ENCODE data around the gene SFMBT2.

SFMBT2 gene

DNA sequence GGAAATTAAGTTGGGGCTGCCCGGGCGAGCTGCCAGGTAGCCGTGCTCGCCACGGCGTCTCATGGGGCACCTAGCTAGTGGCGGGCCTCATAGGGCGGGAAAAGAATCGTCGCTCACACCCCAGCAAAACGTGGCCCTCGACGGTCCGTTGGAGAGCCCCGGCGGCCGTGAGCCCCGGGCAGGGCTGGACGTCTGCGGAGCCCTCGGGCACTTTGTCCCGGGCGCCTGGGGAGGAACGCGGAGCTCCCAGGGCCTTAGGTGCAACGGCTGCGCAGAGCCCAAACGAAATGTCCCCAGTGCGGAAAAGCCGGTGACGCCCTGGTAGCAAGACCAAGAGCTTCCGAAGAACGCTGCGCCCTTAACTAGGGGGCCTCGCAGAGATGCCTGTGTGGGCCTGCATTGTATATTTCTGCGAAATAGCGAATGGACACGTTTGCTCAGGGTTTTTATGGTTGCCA is 866 bp upstream of the SFMBT2 start:
- DNase-seq (ENCODE audit: low read depth, low spot score): no peak
- no peak overlapping the region for H3K4me3 ChIP-seq (ENCODE audit: low read depth, low read length)
- CTCF ChIA-PET: interaction anchor here (1.0 to 1.8 kb wide), 7 partner anchors 484 to 966 kb away, joined by 3 to 7 read pairs (median 3); no protein-coding TSS in a partner anchor
- POLR2A ChIA-PET: no interaction called here
- TF ChIP-seq, protein P1, sequence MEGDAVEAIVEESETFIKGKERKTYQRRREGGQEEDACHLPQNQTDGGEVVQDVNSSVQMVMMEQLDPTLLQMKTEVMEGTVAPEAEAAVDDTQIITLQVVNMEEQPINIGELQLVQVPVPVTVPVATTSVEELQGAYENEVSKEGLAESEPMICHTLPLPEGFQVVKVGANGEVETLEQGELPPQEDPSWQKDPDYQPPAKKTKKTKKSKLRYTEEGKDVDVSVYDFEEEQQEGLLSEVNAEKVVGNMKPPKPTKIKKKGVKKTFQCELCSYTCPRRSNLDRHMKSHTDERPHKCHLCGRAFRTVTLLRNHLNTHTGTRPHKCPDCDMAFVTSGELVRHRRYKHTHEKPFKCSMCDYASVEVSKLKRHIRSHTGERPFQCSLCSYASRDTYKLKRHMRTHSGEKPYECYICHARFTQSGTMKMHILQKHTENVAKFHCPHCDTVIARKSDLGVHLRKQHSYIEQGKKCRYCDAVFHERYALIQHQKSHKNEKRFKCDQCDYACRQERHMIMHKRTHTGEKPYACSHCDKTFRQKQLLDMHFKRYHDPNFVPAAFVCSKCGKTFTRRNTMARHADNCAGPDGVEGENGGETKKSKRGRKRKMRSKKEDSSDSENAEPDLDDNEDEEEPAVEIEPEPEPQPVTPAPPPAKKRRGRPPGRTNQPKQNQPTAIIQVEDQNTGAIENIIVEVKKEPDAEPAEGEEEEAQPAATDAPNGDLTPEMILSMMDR (IDR thresholded peaks at IDR 0.05; ENCODE audit: insufficient read depth, low read length, missing control alignments): no peak

DNA sequence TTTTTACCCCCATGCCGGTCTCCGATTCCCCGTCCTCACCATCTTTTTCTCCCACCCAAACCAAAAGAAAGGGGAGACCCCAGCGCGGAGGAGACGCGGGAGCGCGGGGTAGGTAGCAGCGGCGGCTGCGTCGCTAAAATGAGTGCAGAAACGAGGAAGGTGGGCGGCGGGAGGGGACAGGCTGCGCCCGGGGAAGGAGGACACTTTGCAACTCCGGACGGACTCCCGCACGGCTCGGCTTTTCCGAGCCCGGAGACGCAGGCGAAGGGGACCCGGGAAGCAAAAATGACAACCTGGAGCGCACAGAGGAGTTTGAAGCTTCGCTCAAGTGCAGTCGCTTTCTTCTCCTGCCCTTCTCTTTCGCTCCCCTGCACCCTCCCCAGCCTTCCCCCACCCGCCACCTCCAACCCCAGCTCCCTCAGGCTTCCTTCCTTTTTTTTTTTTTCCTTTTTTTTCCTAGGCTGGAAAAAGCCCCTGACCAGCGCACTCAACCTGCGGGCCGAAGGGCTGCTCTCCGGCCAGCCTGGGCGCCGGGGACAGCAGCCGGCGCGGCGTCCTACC is 453 bp downstream of the SFMBT2 start:
- POLR2A ChIA-PET: interaction anchor here (0.6 kb wide), 2 partner anchors 11 to 569 kb away, joined by 3 read pairs; no protein-coding TSS in a partner anchor
- no peak for DNase-seq (ENCODE audit: low read depth, low spot score)

DNA sequence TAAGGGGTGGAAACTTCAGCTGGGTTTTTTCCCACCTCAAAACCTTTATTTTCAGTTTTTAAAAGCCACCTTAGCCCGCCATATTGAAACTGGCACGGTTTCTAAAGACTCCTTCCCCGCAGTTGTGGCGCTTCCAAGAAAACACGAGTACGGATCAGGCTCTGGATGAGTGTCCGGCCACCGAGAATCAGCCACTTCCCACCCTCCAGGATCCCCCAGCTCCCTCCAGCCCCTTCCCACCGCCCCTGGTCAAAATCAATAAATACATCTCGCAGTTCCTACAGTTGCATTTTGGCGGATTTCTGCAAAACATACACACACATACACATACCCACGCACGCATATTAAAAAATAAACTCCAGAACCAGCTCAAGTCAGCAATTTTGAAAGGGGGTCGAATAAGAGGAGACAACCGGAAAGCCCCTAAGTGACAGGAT is 1.1 kb downstream of the SFMBT2 start:
- CTCF ChIA-PET: interaction anchor here (1.0 to 1.2 kb wide), 2 partner anchors 492 to 738 kb away, joined by 3 read pairs; no protein-coding TSS in a partner anchor
- POLR2A ChIA-PET: no interaction called here

More for the DNA sequence above, 453 bp downstream of the SFMBT2 start:
- peak overlapping the region; percentile 59 for H3K4me3 ChIP-seq (ENCODE audit: low read depth, low read length)
- CTCF ChIA-PET: interaction anchor here (0.6 to 1.8 kb wide), 4 partner anchors 733 to 964 kb away, joined by 3 to 7 read pairs (median 4); no protein-coding TSS in a partner anchor
- TF ChIP-seq, protein P1 (IDR thresholded peaks at IDR 0.05; ENCODE audit: insufficient read depth, low read length, missing control alignments): no peak

DNA sequence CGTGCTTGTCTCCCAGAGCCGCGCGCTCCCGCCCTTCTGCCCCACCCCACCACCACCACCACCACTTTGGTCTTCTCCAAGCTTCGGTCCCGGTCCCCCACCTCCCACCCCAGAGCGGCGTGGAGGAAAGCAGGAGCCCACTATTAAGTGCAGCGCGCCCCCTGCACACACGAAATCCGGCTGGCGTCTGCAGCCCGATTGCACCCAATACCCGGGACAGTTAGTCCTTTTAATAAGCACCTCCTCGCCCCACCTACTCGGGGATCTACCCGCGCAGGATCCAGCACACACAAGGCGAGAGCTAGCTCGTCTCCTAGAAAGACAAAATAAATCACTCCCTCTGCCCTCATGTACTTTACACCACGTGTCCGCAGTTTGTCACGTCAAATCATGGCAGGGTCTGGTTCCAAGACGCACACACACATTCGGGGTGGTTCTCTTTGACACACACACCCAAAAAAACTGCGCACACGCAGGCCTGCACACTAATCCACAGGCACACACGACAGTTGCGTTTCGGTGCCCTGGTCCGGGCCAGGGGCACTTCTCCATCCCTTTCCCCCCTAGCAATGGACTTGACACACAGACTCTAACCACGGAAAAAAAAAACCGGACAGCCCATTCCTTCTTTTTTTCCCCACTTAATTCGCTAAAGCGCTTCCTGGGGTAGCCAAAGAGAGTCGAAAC is 1.6 kb downstream of the SFMBT2 start:
- POLR2A ChIA-PET: no interaction called here
- TF ChIP-seq, protein P1 (IDR thresholded peaks at IDR 0.05; ENCODE audit: insufficient read depth, low read length, missing control alignments): no peak
- CTCF ChIA-PET: interaction anchor here (1.0 to 2.0 kb wide), 3 partner anchors 490 to 738 kb away, joined by 3 to 6 read pairs (median 3); no protein-coding TSS in a partner anchor
- DNase-seq (ENCODE audit: low read depth, low spot score): no peak
- peak overlapping the region; percentile 25 for H3K4me3 ChIP-seq (ENCODE audit: low read depth, low read length)

More for the DNA sequence above, 1.1 kb downstream of the SFMBT2 start:
- TF ChIP-seq, protein P1 (IDR thresholded peaks at IDR 0.05; ENCODE audit: insufficient read depth, low read length, missing control alignments): no peak
- no peak for DNase-seq (ENCODE audit: low read depth, low spot score)
- H3K4me3 ChIP-seq (ENCODE audit: low read depth, low read length): peak overlapping the region; percentile 59

DNA sequence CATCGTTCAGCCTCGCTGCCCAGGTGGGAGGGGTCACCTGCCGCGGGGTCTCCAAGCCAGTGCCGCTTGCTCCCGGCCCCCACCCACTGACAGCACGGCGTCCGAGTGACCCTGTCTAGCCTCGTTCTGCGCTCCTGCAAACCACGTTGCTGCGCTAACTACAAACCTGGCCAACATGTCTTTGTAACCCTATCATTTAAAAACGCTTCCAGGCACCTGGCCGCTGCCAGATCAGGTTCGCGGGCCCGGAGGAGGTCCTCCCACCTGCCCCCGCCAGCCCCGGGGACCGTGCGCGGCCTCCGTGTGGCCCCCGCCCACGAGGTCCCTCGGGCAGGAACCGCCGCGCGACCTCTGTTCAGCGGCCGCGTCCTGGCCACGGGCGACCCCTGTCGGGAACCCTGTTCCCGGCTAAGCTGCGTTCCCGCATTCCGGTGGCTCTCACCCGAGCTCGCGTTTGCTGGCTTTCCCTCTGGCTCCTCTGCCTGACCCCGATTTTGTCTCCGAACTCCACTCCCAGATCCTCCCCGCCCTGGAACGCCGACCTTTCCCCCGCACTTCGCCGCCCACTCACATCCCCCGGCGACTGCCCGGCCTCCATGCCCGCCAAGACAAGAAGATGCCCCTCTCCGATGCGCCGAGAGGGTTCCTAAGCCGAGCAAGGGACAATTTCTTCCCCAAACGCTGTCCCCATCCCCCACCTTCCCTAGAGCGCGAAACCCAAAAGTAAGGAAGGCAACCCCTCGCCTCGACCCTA is 2.4 kb downstream of the SFMBT2 start:
- ChIA-PET POLR2A (no interaction called here), CTCF (interaction anchor here (1.2 to 2.0 kb wide), 3 partner anchors 490 to 739 kb away, joined by 3 to 6 read pairs (median 3); no protein-coding TSS in a partner anchor)
- TF ChIP-seq, protein P1 (IDR thresholded peaks at IDR 0.05; ENCODE audit: insufficient read depth, low read length, missing control alignments): peak; percentile 47
- peak overlapping the region; percentile 43 for H3K4me3 ChIP-seq (ENCODE audit: low read depth, low read length)
- DNase-seq (ENCODE audit: low read depth, low spot score): no peak
